Kidney glomerular epithelial cell (primary cell): ENCODE data around the gene CRYAB.

ENCODE experiments used
- DNase-seq: peaks from one replicate; lab custom pipeline; 2025; lab: John Stamatoyannopoulos, UW

The CRYAB gene, protein sequence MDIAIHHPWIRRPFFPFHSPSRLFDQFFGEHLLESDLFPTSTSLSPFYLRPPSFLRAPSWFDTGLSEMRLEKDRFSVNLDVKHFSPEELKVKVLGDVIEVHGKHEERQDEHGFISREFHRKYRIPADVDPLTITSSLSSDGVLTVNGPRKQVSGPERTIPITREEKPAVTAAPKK

DNA sequence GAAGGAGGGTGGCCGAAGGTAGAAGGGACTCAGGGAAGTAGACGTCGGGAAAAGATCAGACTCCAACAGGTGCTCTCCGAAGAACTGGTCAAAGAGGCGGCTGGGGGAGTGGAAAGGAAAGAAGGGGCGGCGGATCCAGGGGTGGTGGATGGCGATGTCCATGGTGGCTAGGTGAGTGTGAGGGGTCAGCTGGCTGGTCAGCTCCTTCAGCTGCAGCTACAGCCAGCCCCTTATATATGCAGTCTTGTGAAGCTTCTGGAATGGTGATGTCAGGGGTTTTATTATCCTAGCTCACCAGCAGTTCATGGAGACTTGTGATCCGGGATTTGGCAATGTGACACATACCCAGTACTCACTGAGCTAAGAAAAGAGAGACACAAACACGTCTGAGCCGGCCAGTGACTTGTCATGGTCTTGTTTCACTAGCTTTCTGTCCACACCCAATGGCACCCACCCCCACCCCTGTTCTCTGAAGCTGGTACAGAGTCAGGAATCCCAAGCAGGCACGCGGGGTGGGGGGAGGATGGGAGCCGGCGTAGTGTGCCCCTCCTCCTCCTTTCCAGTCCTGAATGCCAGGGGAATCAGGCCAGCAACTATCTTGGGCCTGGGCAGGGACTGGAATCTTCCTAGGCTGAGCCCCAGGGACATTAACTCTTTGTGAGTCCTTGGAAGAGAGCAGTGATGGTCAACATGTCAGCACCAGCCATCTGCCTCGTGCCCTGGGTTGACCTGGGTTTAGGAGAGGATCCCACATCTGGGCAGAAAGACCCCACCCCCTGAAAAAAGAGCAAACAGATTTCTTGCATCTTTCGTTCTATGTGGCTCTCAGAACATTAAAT is at the start of gene CRYAB:
TSS of gene CRYAB (minus strand) at position 208 of the 839 bp plus-strand sequence. CDS start at position 162, 46 bp downstream.
- DNase-seq: peak; percentile 87

DNA sequence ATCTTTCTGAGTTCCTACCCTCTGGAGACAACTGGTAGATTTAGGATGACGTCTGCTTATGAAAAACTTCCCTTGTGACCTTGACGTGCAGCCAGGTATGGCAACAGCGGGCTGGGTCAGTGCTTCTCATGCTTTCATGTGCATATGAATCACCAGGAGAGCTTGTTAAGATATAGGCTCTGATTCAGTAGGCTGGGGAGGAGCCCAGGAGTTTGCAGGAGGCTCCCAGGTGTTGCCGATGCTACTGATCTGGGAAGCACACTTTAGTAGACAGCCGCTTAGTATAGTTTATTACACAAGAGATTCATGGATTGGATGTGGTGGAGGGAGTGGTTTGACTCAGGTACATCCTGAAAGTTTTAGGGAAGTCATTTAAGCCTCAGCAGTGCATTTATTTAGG is 49.3 kb upstream of the CRYAB start:
- DNase-seq: peak; percentile 38

DNA sequence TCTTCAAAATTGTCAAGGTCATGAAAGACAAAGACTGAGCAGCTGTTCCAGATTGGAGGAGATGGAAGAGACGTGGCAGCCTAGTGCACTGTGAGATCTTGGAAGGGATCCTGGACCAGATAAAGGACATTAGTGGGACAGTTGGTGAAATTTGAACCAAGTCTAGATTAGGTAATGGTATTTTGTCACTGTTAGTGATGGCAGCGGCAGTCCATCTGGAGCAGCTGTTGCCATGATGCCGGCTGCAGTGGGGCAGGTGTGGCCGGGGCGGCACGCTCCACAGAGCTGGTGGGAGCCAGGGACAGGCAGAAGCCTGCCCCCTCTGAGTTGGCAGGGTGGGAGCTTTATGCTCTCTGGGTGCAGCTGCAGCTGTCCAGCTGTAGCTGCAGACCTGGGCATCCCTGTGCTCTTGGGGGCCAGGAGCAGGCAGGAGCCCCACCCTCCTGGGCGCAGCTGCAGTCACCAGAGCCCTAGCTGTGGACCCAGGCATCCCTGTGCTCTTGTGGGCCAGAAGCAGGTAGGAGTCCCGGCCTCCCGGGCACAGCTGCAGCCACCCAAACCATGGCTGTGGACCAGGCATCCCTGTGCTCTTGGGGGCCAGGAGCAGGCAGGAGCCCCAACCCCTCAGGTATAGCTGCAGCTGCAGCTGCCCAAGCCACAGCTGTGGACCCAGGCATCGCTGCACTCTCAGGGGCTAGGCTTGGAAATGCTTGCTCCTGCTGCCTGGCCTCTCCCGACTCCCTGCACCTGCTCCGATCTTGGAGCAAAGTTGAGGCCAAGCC is 46.3 kb upstream of the CRYAB start:
- no peak for DNase-seq

DNA sequence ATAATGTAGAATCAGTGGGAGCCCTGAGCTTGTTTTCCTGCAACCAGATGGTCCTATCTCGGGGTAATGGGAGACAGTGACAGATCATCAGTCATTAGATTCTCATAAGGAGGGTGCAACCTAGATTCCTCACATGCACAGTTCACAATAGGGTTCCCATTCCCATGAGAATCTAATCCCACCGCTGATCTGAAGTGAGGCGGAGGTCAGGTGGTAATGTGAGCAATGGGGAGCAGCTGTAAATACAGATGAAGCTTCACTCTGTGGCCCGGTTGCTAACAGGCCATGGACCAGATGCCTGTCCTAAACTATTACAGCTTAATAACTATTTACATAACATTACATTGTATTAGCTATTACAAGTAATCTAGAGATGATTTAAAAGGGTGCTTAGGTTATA is 42.6 kb upstream of the CRYAB start:
- DNase-seq: no peak

DNA sequence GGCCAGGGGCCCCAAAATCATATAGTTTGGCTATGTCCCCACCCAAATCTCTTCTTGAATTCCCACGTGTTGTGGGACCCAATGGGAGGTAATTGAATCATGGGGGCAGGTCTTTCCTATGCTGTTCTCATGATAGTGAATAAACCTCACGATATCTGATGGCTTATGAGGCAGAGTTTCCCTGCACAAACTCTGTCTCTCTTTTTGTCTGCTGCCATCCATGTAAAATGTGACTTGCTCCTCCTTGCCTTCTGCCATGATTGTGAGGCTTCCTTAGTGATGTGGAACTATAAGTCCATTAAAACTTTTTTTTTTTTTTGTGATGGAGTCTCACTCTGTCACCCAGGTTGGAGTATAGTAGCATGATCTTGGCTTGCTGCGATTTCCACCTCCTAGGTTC is 40.0 kb upstream of the CRYAB start:
- DNase-seq: no peak

DNA sequence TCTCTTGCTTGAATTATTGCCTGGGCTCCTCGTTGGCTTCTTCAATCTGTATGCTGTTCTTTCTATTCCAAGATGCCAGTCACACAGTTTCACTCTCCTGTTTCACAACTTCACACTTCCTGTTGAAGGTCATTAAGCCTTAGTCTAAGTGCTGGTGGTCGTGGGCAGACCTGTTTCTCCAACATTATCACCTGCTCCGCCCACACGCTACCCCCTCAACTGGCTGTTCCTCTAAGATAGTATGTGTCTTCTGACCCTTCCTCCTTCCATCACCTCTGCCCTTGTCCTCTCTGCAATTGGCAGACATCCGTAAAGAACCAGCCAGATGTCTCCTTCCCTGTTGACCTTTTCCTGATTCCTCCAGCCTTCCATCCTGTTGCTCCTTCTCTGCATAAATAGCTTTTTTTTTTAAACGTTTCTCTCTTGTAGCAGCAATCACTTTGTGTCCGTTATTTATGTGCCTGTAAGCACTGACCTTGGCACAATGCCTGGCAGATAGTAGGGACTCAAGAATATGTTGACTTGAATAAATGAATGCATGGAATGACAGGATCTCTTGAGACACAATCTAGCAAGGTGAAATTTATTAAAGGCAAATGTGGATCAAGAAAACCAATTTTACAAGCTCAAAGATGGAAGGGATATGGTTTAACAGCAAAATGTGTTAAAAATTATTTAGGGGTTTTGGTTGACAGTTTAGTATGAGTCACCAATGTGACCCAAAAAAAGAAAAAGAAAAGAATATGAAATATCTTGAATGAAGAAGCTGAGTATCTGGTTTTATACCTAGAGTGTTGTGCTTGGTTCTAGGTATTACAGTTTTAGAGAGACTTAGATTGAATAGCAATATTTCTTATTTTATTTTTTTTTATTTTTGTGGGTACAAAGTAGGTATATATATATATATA is 38.2 kb upstream of the CRYAB start:
- no peak for DNase-seq

DNA sequence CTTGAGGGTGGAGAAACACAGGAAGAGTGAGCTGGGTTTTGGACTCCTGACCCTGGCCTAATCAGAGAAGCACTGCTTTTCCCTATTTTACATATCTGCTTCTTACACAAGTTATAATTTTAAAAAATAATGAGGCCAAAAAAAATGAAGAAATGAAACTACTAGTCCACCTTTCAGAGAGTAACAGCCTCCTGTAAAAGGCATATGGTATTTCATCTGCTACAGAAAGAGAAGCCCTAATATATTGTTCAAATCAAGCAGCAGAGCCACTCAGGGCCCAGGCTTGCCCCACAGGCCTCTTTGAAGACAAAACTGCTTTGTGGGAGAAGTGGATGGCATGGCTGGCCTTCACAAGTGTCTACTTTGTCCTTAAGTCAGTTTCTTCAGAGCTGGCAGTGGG is 35.6 kb upstream of the CRYAB start:
- DNase-seq: no peak

DNA sequence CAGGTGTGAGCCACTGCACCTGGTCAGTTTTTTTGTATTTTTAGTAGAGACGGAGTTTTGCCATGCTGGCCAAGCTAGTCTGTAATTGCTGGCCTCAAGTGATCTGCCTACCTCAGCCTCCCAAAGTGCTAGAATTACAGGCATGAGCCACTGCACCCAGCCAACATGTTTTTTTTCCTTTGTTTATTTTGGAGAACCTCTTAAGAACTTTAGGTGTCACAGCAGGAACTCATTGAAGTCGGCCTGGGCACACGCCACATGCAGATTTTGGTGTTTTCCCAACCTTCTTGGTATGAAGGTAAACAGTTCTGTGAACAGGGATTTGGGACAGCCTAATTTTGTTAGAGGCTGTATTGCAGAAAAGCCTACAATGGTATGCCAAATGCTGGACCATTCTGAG is 34.9 kb upstream of the CRYAB start:
- no peak for DNase-seq

DNA sequence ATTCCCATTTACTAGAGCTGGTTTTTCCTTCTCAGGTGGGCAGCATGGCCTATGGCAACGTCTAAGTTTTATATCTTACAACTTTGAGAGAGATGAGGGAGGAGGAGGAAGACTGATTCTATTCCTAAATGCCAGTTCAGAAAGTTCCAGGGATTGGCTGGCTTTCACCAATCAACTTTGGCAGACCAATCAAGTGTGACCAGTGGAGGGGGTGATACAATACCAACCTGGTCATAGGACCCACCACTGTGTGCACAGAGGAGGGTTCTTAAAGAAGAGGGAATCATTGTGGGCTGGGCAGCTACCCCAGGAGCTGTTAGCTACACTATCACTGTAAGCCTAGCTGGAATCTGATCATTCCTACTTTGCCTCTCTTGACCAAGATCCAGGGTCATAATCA is 33.6 kb upstream of the CRYAB start:
- DNase-seq: no peak

DNA sequence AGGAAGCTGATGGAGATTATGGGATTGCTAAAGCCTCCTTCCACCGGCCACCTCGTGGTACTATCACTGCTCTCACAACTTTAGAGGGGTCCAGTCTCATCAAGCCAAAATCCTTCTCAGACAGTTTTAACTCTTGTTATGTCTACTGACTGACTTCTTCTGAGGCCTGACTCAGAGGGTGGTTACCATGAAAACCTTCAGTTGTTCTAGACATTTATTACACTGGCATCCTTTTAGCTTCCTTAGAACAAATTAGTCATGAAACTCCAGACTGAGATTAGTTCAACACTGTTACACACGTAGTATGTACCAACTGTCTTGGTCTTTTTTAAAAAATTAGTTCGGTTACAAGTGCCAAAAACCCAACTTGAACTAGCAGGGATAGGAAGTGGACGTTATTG is 33.1 kb upstream of the CRYAB start:
- peak; percentile 78 for DNase-seq

DNA sequence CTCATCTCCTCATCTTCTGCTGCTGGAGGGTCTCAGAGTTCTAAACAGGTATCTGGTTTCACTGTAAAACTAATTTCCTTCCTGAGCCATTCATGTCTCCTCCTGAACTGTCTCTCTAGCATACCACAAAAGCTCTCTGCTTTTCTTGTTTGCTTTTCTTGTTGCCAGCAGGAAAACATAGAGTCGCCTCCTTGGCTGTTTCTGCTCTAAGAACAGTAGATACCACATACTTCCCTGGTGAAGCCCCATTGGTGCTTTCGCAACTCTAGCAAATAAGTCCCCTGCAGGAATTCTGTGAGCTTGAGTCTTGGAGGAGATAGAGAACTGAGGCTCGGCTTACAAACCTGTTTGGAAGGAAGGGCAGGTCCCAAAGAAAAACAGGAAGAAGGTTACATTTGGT is 32.6 kb upstream of the CRYAB start:
- DNase-seq: peak; percentile 51

DNA sequence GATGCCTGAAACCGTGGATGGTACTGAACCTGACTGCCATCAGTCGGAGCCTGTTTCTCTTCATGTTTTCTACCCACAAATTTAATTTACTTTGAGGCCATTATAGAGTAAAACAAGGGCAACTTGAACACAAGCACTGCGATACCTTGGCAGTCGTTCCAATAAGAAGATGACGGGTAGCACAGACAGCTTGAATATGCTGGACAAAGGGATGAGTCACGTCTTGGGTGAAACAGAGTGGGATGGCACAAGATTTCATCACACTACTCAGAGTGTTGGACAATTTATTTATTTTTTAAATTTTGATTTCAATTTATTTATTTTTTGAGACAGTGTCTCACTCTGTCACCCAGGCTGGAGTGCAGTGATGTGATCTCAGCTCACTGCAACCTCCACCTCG is 31.3 kb upstream of the CRYAB start:
- no peak for DNase-seq

DNA sequence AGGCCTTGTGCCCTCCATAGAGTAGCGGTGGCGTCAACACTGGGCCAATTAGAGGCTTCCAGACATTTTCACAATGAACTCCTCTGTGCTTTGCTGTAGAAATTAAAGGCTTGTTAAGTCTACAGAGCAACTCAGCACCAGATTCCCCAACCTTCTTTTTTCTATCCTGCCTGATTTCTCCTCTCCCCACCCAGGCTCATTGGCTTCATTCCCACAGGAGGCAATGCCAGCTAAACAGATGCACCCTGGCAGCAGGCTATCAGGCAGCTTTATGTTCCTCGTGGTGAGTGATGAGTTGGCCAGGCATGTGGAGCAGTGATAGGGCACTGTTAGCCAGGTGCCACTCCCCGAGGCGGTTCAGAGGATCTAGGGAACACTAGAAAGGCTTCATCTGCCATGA is 30.4 kb upstream of the CRYAB start:
- DNase-seq: no peak

DNA sequence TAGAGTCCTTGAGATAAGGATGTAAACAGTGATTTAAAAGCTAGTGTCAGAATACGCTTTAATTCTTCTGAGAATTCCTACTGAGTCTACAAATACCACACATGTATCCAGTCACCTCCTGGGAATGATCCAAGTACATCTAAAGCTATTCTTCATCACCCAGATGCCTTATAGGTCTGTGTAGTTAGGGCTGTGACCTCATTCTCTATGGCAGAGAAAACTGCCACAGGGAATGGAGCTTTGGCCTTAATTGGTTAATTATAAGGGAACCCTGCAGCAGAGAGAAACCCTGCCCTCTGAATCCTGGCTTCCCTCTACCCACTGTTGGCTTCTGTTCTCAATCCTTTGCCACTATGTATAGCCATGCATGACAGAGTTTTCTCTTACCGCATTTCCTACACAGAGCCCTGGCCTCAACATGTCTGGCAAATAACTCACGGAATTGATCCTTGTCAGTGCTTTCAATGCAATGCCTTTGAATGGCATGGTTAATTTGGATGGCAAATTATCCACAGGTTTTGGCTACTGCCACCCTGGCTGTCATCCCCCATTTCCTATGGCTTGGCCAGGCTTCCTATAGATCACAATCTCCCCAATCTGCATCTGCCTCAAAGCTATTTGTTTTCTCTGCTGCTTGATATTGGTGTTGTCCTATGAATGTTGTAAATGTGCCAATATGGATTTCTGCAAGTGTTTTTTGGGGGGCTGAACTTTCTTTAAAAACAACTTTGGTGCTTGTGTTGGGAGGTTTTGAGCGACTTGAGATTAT is 28.4 kb upstream of the CRYAB start:
- no peak for DNase-seq

DNA sequence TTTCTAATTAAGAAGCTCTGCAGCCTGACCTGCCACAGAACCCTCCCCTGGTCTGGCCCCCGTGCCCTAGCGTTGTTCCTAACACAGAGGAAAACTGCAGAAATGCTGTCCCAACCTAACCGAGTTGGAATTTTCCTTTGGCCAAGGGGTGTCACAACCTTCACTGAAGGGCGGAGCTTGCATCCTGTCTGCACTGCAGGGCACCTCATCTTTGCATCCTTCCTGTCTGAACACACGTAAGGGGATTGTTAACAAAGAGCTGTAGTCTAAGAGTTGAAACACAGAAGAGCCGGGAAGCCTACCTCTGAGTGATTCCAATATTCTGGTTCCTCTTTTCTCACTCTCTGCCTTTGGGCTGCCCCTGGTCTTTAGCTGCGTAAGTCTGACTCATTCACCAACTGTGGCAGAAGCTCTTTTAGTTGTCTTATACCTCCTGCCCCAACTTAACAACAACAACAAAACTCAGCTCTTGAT is 27.2 kb upstream of the CRYAB start:
- DNase-seq: no peak

DNA sequence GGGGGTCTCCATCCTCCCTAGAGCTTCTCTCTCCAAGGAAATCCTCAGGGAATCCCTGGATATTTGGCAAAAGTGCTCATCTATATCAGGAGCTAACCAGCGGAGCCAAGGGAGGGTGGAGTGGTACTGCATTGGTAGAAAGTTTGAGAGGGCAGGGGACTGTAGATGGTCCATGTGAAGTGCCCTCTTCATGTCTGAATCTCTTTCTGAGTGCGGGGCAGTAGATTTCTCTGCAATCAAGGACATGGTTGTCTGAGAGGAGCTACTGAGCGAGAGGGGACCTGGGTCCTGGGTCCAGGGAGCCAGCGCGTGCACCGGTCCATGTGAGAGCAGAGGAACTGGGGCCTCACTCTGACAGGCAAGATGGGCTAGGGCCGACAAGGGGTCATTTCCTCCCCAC is 26.3 kb upstream of the CRYAB start:
- DNase-seq: no peak

DNA sequence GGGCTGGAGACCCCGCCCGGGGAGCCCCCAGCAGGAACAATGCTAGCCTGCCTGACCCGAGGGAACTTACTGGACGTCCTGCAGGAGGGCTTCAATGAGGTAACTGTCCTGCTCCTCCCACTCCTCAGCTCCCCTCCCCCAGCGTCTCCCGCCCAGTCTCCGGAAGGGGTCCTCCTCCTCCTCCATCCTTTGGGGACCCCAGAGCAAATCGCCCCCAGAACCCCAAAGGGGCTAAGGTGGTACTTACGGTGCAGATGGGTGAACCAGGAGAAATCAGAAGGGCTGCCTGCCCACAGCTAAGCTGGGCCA is 25.8 kb upstream of the CRYAB start:
- DNase-seq: no peak

DNA sequence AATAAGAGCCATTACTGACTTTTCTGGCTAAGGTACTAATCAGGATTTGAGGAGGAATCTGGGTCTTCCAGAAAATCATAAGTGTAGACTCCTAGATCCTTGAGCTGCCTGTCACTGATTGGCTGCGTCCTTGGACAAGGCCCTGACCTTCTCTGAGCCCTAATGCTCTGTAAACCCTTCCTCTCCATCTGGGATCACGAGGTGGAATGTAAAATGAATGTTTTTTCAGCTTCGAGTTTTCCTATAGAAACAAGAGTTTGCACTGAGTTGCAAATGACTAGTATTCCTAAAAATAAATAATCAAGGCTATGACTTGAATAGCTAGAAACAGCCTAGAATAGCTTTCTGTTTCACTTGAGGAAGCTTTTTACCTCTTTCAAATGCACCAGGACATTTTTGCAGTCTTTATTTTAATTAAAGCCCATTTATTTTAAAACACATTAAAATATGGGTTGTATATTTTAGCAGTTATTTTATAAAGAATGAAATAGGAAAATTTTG is 24.5 kb upstream of the CRYAB start:
- no peak for DNase-seq

DNA sequence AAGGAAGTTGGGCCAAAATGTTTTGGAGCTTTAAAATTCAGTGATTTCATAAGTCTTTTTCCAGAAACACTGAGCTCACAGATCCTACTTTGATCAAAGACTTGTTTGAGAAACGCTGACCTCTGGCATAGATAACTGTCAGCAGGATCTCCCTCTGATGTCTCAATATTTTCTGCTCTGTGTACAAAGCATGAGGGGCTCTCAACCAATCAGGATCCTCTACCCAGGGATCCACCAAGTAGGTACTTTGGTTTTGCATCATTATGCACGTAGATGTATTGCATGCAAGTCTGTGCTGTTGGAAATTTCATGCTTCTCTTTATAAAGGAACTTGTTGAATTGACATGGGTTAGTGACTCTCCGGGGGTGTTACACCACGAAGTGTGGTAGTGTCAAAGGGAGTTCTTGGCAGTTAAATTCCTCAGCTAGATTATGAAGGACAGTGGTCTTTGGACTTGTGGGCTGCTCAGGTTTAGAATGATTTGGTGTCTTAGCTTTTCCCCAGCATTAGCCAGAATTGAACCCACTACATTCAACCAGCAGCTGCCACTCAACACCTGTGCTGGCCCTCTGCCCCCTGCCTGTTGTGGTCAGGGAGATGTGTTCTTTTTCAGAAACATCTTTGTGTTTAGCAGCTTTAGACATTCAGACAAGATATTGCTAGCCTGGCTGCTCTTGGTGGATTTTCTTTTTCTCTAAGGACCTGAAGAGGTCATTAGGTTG is 23.9 kb upstream of the CRYAB start:
- DNase-seq: no peak

DNA sequence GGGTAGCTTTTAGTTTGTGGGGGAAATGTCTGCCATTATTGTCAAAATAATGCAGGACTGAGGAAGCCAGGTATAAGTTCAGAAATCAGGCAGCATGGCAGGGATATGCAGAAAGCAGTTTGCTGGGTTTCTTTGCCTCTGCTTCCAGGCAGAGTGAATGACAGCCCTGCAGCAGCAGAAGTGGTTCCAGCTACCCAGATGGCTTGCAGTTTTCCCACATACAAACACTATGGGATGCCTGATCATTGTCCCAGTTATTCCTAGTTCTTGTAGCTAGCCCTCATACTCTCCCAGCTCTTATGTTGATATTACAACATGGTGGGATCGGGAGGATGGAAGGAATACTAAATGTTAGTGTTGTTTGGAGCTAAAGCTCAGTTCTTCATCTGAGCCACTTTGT is 22.7 kb upstream of the CRYAB start:
- DNase-seq: no peak
